ENCODE data around the gene ACOX2. TPM values are rescaled to one million over a fixed set of nuclear protein-coding genes. Genes with fewer than 3 reads are reported as not detected.
A peak's percentile ranks its signal among the peaks of the same experiment; 100 is the strongest.

Gene ACOX2
- total and polyA plus RNA-seq, 2 of the 13 experiments (the other 11 are each of a cell fraction or from before 2014, with no cell fraction given) = 42.6 to 98.5 TPM

DNA sequence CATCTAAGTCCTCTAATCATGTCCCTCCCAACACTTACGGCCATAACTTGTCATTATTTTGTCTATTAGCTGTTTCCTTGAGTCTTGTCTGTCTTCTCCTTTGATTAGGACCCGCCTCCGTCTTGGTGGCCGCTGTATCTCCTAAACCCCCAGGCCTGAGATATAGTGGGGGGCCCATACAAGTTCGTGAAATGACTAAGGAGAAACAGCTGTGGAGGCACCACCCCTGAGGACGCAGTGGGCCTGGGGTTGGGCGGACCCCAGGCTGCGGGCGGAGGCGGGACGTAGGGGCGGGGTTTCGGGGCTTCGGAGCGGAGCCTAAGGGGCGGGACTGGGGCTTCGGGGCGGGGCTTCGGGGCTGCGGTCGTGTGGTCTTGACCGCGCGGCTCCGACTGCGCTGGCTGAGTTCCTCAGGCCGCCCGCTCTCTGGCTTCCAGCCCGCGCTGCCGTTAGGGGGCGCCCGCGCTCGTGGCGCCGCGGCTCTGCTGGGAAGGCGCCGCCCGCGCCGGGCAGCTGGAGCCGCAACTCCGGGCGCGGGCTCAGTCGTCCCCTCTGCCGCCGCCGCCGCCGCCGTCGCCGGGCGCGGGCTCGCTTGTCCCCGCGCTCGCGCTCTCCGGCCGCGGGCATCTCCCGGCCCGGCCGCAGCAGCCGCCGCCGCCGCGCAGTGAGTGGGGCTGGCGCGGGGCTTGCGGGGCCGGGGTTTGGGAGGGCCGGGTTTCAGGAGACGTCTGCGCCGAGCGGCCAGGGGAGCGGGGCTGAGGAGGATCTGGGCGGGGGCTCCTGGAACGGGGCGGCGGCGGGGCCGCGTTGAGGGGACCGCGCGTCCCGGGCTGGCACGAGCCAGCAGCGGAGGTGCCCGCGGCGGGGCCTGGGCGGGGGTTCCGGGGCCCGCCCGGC lies 45.2 kb downstream of the ACOX2 start, which contains the start of gene KCTD6 (continued):
- TF ChIP-seq, protein P1, sequence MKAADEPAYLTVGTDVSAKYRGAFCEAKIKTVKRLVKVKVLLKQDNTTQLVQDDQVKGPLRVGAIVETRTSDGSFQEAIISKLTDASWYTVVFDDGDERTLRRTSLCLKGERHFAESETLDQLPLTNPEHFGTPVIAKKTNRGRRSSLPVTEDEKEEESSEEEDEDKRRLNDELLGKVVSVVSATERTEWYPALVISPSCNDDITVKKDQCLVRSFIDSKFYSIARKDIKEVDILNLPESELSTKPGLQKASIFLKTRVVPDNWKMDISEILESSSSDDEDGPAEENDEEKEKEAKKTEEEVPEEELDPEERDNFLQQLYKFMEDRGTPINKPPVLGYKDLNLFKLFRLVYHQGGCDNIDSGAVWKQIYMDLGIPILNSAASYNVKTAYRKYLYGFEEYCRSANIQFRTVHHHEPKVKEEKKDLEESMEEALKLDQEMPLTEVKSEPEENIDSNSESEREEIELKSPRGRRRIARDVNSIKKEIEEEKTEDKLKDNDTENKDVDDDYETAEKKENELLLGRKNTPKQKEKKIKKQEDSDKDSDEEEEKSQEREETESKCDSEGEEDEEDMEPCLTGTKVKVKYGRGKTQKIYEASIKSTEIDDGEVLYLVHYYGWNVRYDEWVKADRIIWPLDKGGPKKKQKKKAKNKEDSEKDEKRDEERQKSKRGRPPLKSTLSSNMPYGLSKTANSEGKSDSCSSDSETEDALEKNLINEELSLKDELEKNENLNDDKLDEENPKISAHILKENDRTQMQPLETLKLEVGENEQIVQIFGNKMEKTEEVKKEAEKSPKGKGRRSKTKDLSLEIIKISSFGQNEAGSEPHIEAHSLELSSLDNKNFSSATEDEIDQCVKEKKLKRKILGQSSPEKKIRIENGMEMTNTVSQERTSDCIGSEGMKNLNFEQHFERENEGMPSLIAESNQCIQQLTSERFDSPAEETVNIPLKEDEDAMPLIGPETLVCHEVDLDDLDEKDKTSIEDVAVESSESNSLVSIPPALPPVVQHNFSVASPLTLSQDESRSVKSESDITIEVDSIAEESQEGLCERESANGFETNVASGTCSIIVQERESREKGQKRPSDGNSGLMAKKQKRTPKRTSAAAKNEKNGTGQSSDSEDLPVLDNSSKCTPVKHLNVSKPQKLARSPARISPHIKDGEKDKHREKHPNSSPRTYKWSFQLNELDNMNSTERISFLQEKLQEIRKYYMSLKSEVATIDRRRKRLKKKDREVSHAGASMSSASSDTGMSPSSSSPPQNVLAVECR (CRISPR knock-in tag; IDR thresholded peaks at IDR 0.05; ENCODE audit: borderline replicate concordance) = peak; percentile 37; the same call in 1 of the 2 replicates
- TF ChIP-seq ZFY (CRISPR knock-in tag; IDR thresholded peaks at IDR 0.05) (peak; percentile 52), KDM2A (CRISPR knock-in tag; IDR thresholded peaks at IDR 0.05; ENCODE audit: borderline replicate concordance, low read depth) (peak; percentile 47; the same call in 1 of the 2 replicates), ZNF251 (CRISPR knock-in tag; IDR thresholded peaks at IDR 0.05) (no peak), TCF7L2 (IDR thresholded peaks at IDR 0.05; ENCODE audit: low read depth, low read length) (no peak), FOXK2 (IDR thresholded peaks at IDR 0.05) (no peak), ZNF564 (CRISPR knock-in tag; IDR thresholded peaks at IDR 0.05) (0 out of 2 replicates have a peak, but pooled peaks have one; percentile 40), KAT2B (IDR thresholded peaks at IDR 0.05; ENCODE audit: borderline replicate concordance, low read depth, low read length) (no peak), ZNF761 (CRISPR knock-in tag; conservative IDR thresholded peaks at IDR 0.05) (no peak), CENPX (CRISPR knock-in tag; IDR thresholded peaks at IDR 0.05) (no peak), MBD4 (IDR thresholded peaks at IDR 0.05; ENCODE audit: borderline replicate concordance, low read length) (no peak), AKAP8 (CRISPR knock-in tag; IDR thresholded peaks at IDR 0.05) (no peak), ZNF781 (CRISPR knock-in tag; IDR thresholded peaks at IDR 0.05; ENCODE audit: borderline replicate concordance, not compliant biosample characterization) (no peak), ZNF451 (CRISPR knock-in tag; IDR thresholded peaks at IDR 0.05) (no peak; the same call in 1 of the 2 replicates), ZNF589 (CRISPR knock-in tag; conservative IDR thresholded peaks at IDR 0.05) (no peak), SPEN (CRISPR knock-in tag; IDR thresholded peaks at IDR 0.05; ENCODE audit: low read depth) (peak; percentile 49; the same call in 1 of the 2 replicates), ZFP90 (CRISPR knock-in tag; IDR thresholded peaks at IDR 0.05; ENCODE audit: borderline replicate concordance) (no peak), ZSCAN29 (CRISPR knock-in tag; conservative IDR thresholded peaks at IDR 0.05) (no peak), SMAD3 (CRISPR knock-in tag; IDR thresholded peaks at IDR 0.05) (no peak), ZBTB8A (CRISPR knock-in tag; IDR thresholded peaks at IDR 0.05; ENCODE audit: borderline replicate concordance, low read depth) (no peak), PPARG (CRISPR knock-in tag; conservative IDR thresholded peaks at IDR 0.05) (no peak; the same call in 1 of the 2 replicates)
- TF ChIP-seq, protein P2, sequence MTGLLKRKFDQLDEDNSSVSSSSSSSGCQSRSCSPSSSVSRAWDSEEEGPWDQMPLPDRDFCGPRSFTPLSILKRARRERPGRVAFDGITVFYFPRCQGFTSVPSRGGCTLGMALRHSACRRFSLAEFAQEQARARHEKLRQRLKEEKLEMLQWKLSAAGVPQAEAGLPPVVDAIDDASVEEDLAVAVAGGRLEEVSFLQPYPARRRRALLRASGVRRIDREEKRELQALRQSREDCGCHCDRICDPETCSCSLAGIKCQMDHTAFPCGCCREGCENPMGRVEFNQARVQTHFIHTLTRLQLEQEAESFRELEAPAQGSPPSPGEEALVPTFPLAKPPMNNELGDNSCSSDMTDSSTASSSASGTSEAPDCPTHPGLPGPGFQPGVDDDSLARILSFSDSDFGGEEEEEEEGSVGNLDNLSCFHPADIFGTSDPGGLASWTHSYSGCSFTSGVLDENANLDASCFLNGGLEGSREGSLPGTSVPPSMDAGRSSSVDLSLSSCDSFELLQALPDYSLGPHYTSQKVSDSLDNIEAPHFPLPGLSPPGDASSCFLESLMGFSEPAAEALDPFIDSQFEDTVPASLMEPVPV (CRISPR knock-in tag; IDR thresholded peaks at IDR 0.05) = no peak; the same call in 1 of the 2 replicates
